HG03442 (cell line): ENCODE data around the gene MCOLN1.

Source experiments
- ATAC-seq: cut with Tn5 transposase; IDR thresholded peaks from one replicate; pipeline ENCODE4 v1.9.1; 2021; ENCODE audit warnings: mild to moderate bottlenecking, moderate library complexity; ENCODE audit not compliant: unreplicated experiment

Gene MCOLN1

GRCh38 chr19:7540761-7541474 is 18.5 kb downstream of the MCOLN1 start:
- ATAC-seq, result no peak

GRCh38 chr19:7541475-7541824 is 19.0 kb downstream of the MCOLN1 start:
- no peak for ATAC-seq

DNA sequence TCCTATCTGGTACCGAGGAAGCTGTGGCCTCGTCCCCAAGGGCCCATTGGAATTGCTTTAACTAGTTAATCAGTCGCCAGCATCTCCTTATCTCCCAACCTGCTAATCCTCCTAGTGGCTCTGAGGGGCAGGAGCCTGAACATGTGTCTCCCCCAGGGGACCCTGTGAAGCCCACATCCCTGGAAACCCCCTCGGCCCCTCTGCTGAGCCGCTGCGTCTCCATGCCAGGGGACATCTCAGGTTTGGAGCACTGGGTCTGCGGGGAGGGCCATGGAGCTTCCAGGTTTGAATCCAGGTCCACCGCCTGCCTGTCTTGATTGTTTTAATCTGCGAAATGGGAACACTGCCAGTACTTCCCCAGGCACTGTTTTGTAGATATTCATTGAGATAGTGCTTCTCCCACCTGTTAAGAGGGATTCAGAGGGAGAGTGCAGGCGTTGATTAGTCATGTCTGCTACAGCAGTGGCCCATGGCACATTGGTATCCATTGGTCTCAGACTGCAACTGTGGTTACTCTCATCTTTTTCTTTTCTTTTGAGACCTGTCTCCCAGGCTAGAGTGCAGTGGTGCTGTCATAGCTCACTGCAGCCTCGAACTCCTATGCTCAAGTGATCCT is 19.5 kb downstream of the MCOLN1 start:
- ATAC-seq, result no peak

- no peak for ATAC-seq
Measured at GRCh38 chr19:7542556-7543348, 20.3 kb downstream of the MCOLN1 start.

DNA sequence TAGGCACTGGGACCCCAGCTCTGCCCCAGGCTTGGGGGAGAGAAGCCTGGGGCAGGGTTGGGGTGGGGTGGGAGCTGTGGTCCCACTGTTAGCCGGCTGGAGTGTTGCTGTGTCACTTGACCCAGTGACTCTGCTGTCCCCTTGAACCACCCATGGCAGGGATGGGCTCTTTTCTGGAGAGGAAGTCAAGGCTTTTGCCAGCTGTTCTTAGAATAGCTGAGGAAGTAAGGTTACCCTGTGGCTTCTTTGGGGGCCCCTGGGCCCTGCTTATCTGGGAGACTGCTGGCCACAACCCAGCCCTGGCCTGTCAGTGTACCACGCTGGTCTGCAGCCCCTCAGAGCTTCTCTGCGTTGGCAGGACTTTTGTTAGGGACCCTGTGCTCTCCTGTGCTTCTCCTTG is 22.2 kb downstream of the MCOLN1 start:
- no peak for ATAC-seq

DNA sequence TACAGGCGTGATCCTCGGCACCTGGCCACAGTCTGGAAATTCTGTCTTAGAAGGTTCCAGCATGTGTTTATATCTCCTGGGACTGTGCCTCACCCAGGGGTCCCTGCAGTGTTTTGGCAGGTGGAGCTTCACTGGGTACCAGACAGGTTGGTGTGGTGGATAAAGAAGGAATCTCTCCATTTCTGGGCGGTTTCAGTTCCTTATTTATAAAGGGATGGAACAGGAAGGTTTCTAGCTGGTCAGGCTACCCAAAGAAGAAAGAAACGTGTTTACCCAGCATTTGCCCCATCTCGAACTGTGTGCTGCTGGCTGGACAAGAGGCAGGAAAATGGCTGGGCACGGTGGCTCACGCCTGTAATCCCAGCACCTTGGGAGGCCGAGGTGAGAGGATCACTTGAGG is 22.9 kb downstream of the MCOLN1 start:
- no peak for ATAC-seq

DNA sequence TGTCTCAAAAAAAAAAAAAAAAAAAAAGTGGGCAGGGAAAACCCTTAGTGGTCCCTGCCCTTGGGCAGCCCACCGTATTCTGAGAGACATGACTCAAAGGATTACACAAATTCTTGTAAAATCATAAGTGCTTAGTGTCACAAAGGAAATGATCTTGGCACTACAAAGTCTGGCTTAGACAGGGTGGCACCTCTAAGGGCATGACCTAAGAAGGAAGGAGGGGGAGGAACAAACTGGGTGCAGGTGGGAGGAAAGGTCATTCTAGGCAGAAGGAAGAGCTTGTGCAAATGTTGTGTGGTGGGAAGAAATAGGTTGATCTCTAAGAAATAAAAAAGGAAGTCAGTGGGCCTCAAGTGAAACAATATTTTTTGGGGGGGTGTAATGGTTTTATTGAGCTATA is 23.5 kb downstream of the MCOLN1 start:
- no peak for ATAC-seq

GRCh38 chr19:7547159-7547558 is 24.7 kb downstream of the MCOLN1 start:
- ATAC-seq, result no peak

DNA sequence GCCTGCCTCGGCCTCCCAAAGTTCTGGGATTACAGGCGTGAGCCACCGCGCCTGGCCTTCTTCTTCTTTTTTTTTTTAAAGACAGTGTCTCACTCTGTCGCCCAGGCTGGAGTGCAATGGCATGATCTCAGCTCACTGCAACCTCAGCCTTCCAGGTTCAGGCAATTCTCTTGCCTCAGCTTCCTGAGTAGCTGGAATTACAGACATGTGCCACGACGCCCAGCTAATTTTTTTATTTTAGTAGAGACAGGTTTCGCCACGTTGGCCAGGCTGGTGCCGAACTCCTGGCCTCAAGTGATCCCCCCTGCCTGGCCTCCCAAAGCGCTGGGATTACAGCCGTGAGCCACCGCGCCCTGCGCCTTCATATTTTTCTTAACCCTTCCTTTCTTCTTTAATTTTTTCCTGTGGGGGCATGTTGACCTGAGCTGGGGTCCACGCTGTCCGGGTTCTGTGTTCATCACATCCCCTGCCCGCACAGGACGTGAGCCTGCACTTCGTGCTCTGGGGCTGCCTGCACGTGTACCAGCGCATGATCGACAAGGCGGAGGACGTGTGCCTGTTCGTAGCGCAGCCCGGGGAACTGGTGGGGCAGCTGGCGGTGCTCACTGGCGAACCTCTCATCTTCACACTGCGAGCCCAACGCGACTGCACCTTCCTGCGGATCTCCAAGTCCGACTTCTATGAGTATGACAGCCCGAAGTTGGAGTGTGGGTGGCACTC is 27.2 kb downstream of the MCOLN1 start:
- no peak for ATAC-seq

GRCh38 chr19:7550169-7550770 is 27.8 kb downstream of the MCOLN1 start:
- ATAC-seq, result no peak

GRCh38 chr19:7550987-7551761 is 28.8 kb downstream of the MCOLN1 start:
- ATAC-seq, result no peak

GRCh38 chr19:7552781-7553180 is 30.4 kb downstream of the MCOLN1 start:
- ATAC-seq, result no peak

GRCh38 chr19:7554565-7554964 is 32.1 kb downstream of the MCOLN1 start:
- ATAC-seq, result no peak

DNA sequence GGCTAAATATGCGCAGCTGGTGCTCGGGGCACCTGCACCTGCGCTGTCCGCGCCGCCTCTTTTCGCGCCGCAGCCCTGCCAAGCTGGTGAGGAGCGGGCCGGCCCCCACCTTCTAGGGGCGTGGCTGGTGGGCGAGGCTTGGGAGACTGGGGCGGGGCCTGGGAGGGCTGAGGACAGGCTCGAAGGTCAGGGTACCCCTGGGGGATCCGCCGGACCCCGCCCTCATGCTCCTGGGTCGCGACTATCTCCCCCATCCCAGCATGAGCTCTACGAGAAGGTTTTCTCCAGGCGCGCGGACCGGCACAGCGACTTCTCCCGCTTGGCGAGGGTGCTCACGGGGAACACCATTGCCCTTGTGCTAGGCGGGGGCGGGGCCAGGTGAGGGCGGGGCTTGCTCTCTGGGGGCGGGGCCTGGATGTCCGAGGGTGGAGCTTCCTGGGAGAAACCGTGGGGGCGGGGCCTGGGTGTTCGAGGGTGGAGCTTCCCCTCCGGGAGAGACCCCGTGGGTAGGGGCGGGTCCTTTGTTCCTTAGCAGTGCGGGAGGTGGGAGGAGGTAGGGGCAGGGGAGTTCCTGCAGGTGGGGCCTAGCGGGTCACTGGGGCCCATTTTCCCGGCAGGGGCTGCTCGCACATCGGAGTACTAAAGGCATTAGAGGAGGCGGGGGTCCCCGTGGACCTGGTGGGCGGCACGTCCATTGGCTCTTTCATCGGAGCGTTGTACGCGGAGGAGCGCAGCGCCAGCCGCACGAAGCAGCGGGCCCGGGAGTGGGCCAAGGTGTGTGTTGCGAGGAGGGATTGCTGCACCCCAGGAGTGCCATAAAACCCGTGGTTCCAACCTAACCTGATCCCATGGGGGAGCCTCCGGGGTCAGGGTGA is 32.8 kb downstream of the MCOLN1 start:
- no peak for ATAC-seq

DNA sequence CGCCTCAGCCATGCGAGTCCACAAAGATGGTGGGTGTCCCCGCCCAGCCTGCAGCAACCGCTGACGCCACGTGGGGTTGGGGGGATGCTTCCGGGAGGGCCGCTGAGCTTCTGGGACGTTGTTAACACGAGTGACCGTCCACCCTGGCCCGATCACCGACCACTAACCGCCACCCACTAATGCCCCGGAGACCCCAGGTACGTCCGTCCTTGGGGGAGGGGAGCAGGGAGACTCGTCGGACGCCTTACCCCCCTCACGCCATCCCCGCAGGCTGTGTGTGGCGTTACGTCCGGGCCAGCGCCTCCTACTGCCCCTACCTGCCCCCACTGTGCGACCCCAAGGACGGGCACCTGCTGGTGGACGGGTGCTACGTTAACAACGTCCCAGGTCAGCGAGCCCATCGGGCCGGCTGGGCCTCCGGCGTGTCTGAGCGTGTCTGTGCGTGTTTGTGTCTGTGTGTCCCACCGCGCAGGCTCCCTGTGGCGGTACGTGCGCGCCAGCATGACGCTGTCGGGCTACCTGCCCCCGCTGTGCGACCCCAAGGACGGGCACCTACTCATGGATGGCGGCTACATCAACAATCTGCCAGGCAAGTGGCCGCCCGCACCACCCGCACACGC is 34.4 kb downstream of the MCOLN1 start:
- no peak for ATAC-seq

GRCh38 chr19:7558667-7559066 is 36.2 kb downstream of the MCOLN1 start:
- ATAC-seq, result no peak

DNA sequence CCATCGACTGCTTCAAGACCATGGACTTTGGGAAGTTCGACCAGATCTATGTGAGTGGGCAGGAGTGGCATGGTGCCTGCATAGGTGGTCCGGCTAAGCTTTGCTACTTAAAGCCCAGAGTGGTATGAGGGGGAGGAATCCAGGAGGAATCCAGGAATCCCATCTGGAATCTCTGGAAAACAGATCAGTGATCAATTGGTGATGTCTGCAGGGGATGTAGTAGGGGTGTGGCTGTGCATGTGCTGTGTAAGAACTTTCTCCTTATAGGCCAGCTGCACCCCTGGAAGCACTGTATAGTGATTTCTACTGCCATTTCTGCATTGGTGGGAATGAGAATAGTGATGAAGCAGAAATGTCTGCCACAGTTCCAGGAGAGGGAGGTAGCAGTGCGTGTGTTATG is 36.7 kb downstream of the MCOLN1 start:
- ATAC-seq, result no peak

DNA sequence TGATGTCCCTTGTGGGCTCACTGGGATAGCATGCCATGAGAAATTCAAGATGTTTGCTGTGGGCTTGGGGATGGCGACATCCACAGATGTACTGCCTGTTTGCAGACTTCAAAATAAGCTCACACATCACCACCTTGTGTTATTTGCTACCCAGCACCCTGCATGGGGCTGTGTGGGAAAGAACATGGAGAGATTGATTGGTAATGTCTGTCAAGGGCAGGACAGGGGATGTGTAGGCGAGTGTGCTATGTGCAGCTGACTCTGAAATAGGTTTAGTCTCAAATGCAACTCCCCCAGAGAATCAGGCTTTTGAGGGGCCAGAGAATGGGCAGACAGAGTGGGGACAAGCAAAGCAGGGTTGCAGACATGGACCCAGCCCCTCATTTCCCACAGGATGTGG is 37.8 kb downstream of the MCOLN1 start:
- no peak for ATAC-seq

DNA sequence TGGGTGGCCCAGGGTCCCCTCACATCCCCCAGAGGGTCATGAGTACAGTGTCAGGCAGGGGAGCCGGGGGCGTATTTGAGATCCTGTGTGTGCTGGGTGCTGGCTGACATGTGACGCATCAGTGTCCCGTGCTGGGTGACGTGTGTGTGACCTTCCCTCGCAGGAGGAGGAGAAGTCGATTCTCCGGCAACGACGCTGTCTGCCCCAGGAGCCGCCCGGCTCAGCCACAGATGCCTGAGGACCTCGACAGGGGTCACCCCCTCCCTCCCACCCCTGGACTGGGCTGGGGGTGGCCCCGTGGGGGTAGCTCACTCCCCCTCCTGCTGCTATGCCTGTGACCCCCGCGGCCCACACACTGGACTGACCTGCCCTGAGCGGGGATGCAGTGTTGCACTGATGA is 38.9 kb downstream of the MCOLN1 start:
- ATAC-seq, result no peak
